ENCODE data around the gene NETO2. TPM values are rescaled to one million over a fixed set of nuclear protein-coding genes. Genes with fewer than 3 reads are reported as not detected.
A peak's percentile ranks its signal among the peaks of the same experiment; 100 is the strongest.
"Not testable (repeated sequence)": the region's sequence is repeated elsewhere in the genome, so short reads cannot be mapped to it uniquely, and the experiment has no call there.

Gene NETO2
- total RNA-seq, 1 donor from 2014 or later = 27.5 TPM

- H3K27me3 Mint-ChIP-seq (ENCODE audit: low read depth) = peaks cover 12% of the 10 kb centered on the region
- DNase-seq (ENCODE audit: low spot score in 2 of 2, unreplicated experiment in 2 of 2) = no peak
- no peak overlapping the region for H3K4me3 Mint-ChIP-seq
- H3K36me3 Mint-ChIP-seq = no peaks in the 10 kb centered on the region
- H3K9me3 Mint-ChIP-seq = no peaks in the 10 kb centered on the region
- peak overlapping the region; percentile 56 for H3K27ac Mint-ChIP-seq
- no peak for TF ChIP-seq CTCF (IDR thresholded peaks at IDR 0.05; ENCODE audit: unreplicated experiment)
- peaks cover 56% of the 10 kb centered on the region for H3K4me1 Mint-ChIP-seq
These were observed 3.1 kb downstream of the NETO2 start for GRCh38 chr16:47140686-47141085.

DNA sequence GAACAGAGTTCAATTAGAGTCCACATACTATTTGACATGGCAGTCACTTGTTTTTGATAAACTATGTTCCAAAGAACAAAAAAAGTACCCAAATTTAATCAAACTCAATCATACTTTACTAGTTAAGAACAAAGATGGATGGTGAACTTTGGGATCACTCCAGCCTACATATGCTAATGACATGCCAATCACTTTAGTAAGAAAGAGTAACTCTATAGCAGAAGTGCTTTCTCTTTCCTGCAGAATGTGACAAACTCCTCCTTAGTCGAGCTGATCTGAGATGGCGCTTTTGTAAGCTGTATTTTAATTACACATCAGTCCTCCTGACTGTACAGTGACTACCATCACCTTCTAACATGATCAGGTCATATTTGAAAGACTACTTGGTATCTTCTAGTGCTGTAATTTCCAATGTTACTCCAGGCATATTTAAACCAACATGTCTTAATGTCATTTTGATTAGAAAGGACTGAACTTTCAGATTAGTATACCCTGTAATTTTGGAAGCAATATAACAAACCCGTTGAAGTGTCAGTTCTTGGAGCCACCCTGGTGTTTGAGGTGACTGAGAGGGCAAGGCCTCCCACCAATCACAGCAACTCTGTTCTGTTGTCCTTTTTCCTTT lies 4.1 kb downstream of the NETO2 start:
- Mint-ChIP-seq H3K36me3 (no peaks in the 10 kb centered on the region), H3K4me1 (peaks cover 54% of the 10 kb centered on the region), H3K27me3 (ENCODE audit: low read depth) (peaks cover 3% of the 10 kb centered on the region), H3K9me3 (no peaks in the 10 kb centered on the region), H3K4me3 (no peak overlapping the region), H3K27ac (peak overlapping the region; percentile 57)
- no peak for DNase-seq (ENCODE audit: low spot score in 2 of 2, unreplicated experiment in 2 of 2)
- no peak for TF ChIP-seq CTCF (IDR thresholded peaks at IDR 0.05; ENCODE audit: unreplicated experiment)

- not testable (repeated sequence) for DNase-seq (ENCODE audit: low spot score in 2 of 2, unreplicated experiment in 2 of 2); H3K9me3 Mint-ChIP-seq; H3K4me3 Mint-ChIP-seq; H3K27me3 Mint-ChIP-seq (ENCODE audit: low read depth); H3K27ac Mint-ChIP-seq; H3K36me3 Mint-ChIP-seq
- H3K4me1 Mint-ChIP-seq = peaks cover 51% of the 10 kb centered on the region
These were observed 5.8 kb downstream of the NETO2 start for GRCh38 chr16:47137925-47138324.

GRCh38 chr16:47136099-47136842 lies 7.5 kb downstream of the NETO2 start:
- no peak for DNase-seq (ENCODE audit: low spot score in 2 of 2, unreplicated experiment in 2 of 2)
- Mint-ChIP-seq H3K27me3 (ENCODE audit: low read depth) (no peaks in the 10 kb centered on the region), H3K27ac (no peak overlapping the region), H3K9me3 (no peaks in the 10 kb centered on the region), H3K4me1 (peaks cover 45% of the 10 kb centered on the region), H3K4me3 (no peak overlapping the region), H3K36me3 (no peaks in the 10 kb centered on the region)
- TF ChIP-seq CTCF (IDR thresholded peaks at IDR 0.05; ENCODE audit: unreplicated experiment) = no peak

- H3K4me1 Mint-ChIP-seq = peaks cover 34% of the 10 kb centered on the region
- H3K4me3 Mint-ChIP-seq = no peak overlapping the region
- DNase-seq (ENCODE audit: low spot score in 2 of 2, unreplicated experiment in 2 of 2) = no peak
- H3K27me3 Mint-ChIP-seq (ENCODE audit: low read depth) = no peaks in the 10 kb centered on the region
- H3K9me3 Mint-ChIP-seq = no peaks in the 10 kb centered on the region
- no peaks in the 10 kb centered on the region for H3K36me3 Mint-ChIP-seq
- no peak for TF ChIP-seq CTCF (IDR thresholded peaks at IDR 0.05; ENCODE audit: unreplicated experiment)
- no peak overlapping the region for H3K27ac Mint-ChIP-seq
These were observed 9.2 kb downstream of the NETO2 start for GRCh38 chr16:47134550-47134949.

GRCh38 chr16:47132308-47132707 lies 11.4 kb downstream of the NETO2 start:
- no peak for DNase-seq (ENCODE audit: low spot score in 2 of 2, unreplicated experiment in 2 of 2)
- no peaks in the 10 kb centered on the region for H3K27me3 Mint-ChIP-seq (ENCODE audit: low read depth)
- H3K9me3 Mint-ChIP-seq = no peaks in the 10 kb centered on the region
- H3K4me1 Mint-ChIP-seq = peaks cover 15% of the 10 kb centered on the region
- no peak overlapping the region for H3K4me3 Mint-ChIP-seq
- TF ChIP-seq CTCF (IDR thresholded peaks at IDR 0.05; ENCODE audit: unreplicated experiment) = no peak
- H3K36me3 Mint-ChIP-seq = peaks cover 4% of the 10 kb centered on the region
- H3K27ac Mint-ChIP-seq = no peak overlapping the region
